ENCODE results near the gene CDK5RAP2. TPM values are rescaled to one million over a fixed set of nuclear protein-coding genes. Genes with fewer than 3 reads are reported as not detected.
"Not testable (repeated sequence)": the region's sequence is repeated elsewhere in the genome, so short reads cannot be mapped to it uniquely, and the experiment has no call there.

CDK5RAP2 gene
- total and polyA plus RNA-seq, 2 donors (not counting 1 experiment from before 2014, with no cell fraction given) = 17.7 to 48.6 TPM

- H3K79me2 ChIP-seq (ENCODE audit: control insufficient read depth, insufficient read depth, low read length) = peaks cover 7% of the 10 kb centered on the region
- no peak for TF ChIP-seq EZH2 (IDR thresholded peaks at IDR 0.05; ENCODE audit: low read length, missing control alignments)
Observed at GRCh38 chr9:120557205-120557604, 22.8 kb downstream of the CDK5RAP2 start.

GRCh38 chr9:120556775-120557174 is 23.2 kb downstream of the CDK5RAP2 start:
- Histone ChIP-seq H3K4me3 (replicated peaks in 1 of 4; ENCODE audit: control extremely low read depth in 1 of 4, insufficient read depth in 1 of 4, low read depth in 3 of 4, low read length in 4 of 4) (no peak overlapping the region), H3K36me3 (ENCODE audit: control insufficient read depth, insufficient read depth, low read length) (peaks cover 2% of the 10 kb centered on the region), H3K4me1 (ENCODE audit: control insufficient read depth, extremely low read depth, insufficient read depth, low read length) (no peaks in the 10 kb centered on the region), H3K27me3 (ENCODE audit: control insufficient read depth, insufficient read depth, low read length) (no peaks in the 10 kb centered on the region), H3K4me2 (ENCODE audit: extremely low read depth, insufficient read depth, low read length) (no peak overlapping the region), H3K9me3 (ENCODE audit: control insufficient read depth, insufficient read depth, low read depth, low read length) (no peaks in the 10 kb centered on the region), H2AFZ (ENCODE audit: low read length) (no peak overlapping the region), H3K79me2 (ENCODE audit: control insufficient read depth, insufficient read depth, low read length) (peaks cover 7% of the 10 kb centered on the region), H3K27ac (ENCODE audit: insufficient read depth, low read length) (no peak overlapping the region), H3K9ac (ENCODE audit: insufficient read depth, low read length) (no peak overlapping the region), H4K20me1 (ENCODE audit: control insufficient read depth, extremely low read depth, insufficient read depth, low read length) (no peaks in the 10 kb centered on the region)
- no peak for DNase-seq (ENCODE audit: low read depth in 2 of 2)
- TF ChIP-seq EZH2 (IDR thresholded peaks at IDR 0.05; ENCODE audit: low read length, missing control alignments) (no peak), CTCF (conservative IDR thresholded peaks at IDR 0.05 in 1 of 2, IDR thresholded peaks at IDR 0.05 in 1 of 2; ENCODE audit: low read depth in 1 of 2, low read length in 2 of 2) (no peak)

More at GRCh38 chr9:120557205-120557604, 22.8 kb downstream of the CDK5RAP2 start:
- DNase-seq (ENCODE audit: low read depth in 2 of 2) = no peak
- H3K9me3 ChIP-seq (ENCODE audit: control insufficient read depth, insufficient read depth, low read depth, low read length) = no peaks in the 10 kb centered on the region
- no peaks in the 10 kb centered on the region for H3K4me1 ChIP-seq (ENCODE audit: control insufficient read depth, extremely low read depth, insufficient read depth, low read length)
- no peaks in the 10 kb centered on the region for H4K20me1 ChIP-seq (ENCODE audit: control insufficient read depth, extremely low read depth, insufficient read depth, low read length)
- H3K4me2 ChIP-seq (ENCODE audit: extremely low read depth, insufficient read depth, low read length) = no peak overlapping the region
- no peak overlapping the region for H2AFZ ChIP-seq (ENCODE audit: low read length)
- no peaks in the 10 kb centered on the region for H3K27me3 ChIP-seq (ENCODE audit: control insufficient read depth, insufficient read depth, low read length)
- no peak overlapping the region for H3K9ac ChIP-seq (ENCODE audit: insufficient read depth, low read length)
- no peak overlapping the region for H3K27ac ChIP-seq (ENCODE audit: insufficient read depth, low read length)
- H3K36me3 ChIP-seq (ENCODE audit: control insufficient read depth, insufficient read depth, low read length) = peaks cover 2% of the 10 kb centered on the region
- no peak overlapping the region for H3K4me3 ChIP-seq (replicated peaks in 1 of 4; ENCODE audit: control extremely low read depth in 1 of 4, insufficient read depth in 1 of 4, low read depth in 3 of 4, low read length in 4 of 4)

- Histone ChIP-seq H2AFZ (ENCODE audit: low read length) (no peak overlapping the region), H3K79me2 (ENCODE audit: control insufficient read depth, insufficient read depth, low read length) (peaks cover 7% of the 10 kb centered on the region), H3K4me3 (replicated peaks in 1 of 4; ENCODE audit: control extremely low read depth in 1 of 4, insufficient read depth in 1 of 4, low read depth in 3 of 4, low read length in 4 of 4) (no peak overlapping the region), H4K20me1 (ENCODE audit: control insufficient read depth, extremely low read depth, insufficient read depth, low read length) (no peaks in the 10 kb centered on the region), H3K27ac (ENCODE audit: insufficient read depth, low read length) (no peak overlapping the region), H3K4me2 (ENCODE audit: extremely low read depth, insufficient read depth, low read length) (no peak overlapping the region), H3K9me3 (ENCODE audit: control insufficient read depth, insufficient read depth, low read depth, low read length) (no peaks in the 10 kb centered on the region), H3K27me3 (ENCODE audit: control insufficient read depth, insufficient read depth, low read length) (no peaks in the 10 kb centered on the region), H3K36me3 (ENCODE audit: control insufficient read depth, insufficient read depth, low read length) (peaks cover 2% of the 10 kb centered on the region), H3K9ac (ENCODE audit: insufficient read depth, low read length) (no peak overlapping the region), H3K4me1 (ENCODE audit: control insufficient read depth, extremely low read depth, insufficient read depth, low read length) (no peaks in the 10 kb centered on the region)
- TF ChIP-seq EZH2 (IDR thresholded peaks at IDR 0.05; ENCODE audit: low read length, missing control alignments) = no peak
- no peak for TF ChIP-seq CTCF (conservative IDR thresholded peaks at IDR 0.05 in 1 of 2, IDR thresholded peaks at IDR 0.05 in 1 of 2; ENCODE audit: low read depth in 1 of 2, low read length in 2 of 2)
- DNase-seq (ENCODE audit: low read depth in 2 of 2) = no peak
Observed at GRCh38 chr9:120555839-120556238, 24.1 kb downstream of the CDK5RAP2 start.

GRCh38 chr9:120552210-120552704 is 27.7 kb downstream of the CDK5RAP2 start:
- H3K9me3 ChIP-seq (ENCODE audit: control insufficient read depth, insufficient read depth, low read depth, low read length); H3K4me1 ChIP-seq (ENCODE audit: control insufficient read depth, extremely low read depth, insufficient read depth, low read length); H3K9ac ChIP-seq (ENCODE audit: insufficient read depth, low read length); H3K4me3 ChIP-seq (replicated peaks in 1 of 4; ENCODE audit: control extremely low read depth in 1 of 4, insufficient read depth in 1 of 4, low read depth in 3 of 4, low read length in 4 of 4); H3K27me3 ChIP-seq (ENCODE audit: control insufficient read depth, insufficient read depth, low read length); H3K27ac ChIP-seq (ENCODE audit: insufficient read depth, low read length); H3K4me2 ChIP-seq (ENCODE audit: extremely low read depth, insufficient read depth, low read length); H2AFZ ChIP-seq (ENCODE audit: low read length); H3K36me3 ChIP-seq (ENCODE audit: control insufficient read depth, insufficient read depth, low read length); H3K79me2 ChIP-seq (ENCODE audit: control insufficient read depth, insufficient read depth, low read length); H4K20me1 ChIP-seq (ENCODE audit: control insufficient read depth, extremely low read depth, insufficient read depth, low read length); DNase-seq (ENCODE audit: low read depth in 2 of 2): not testable (repeated sequence)

Data from fibroblast of lung (primary cell).